ENCODE measurements around the gene STXBP3.

The STXBP3 gene

GRCh38 chr1:108801101-108801500, 54.6 kb downstream of the STXBP3 start:
- TF ChIP-seq CTCF (IDR thresholded peaks at IDR 0.05; ENCODE audit: unreplicated experiment in 3 of 3) = no peak
- Mint-ChIP-seq H3K4me3 (no peak overlapping the region), H3K4me1 (no peaks in the 10 kb centered on the region), H3K27me3 (ENCODE audit: low read depth) (no peaks in the 10 kb centered on the region), H3K9me3 (no peaks in the 10 kb centered on the region), H3K27ac (no peak overlapping the region), H3K36me3 (ENCODE audit: low read depth) (peaks cover 62% of the 10 kb centered on the region)

GRCh38 chr1:108803548-108803947, 57.1 kb downstream of the STXBP3 start:
- Mint-ChIP-seq H3K9me3 (no peaks in the 10 kb centered on the region), H3K27ac (peak overlapping the region in 1 of 3 experiments; percentile 12), H3K27me3 (ENCODE audit: low read depth) (no peaks in the 10 kb centered on the region), H3K36me3 (ENCODE audit: low read depth) (peaks cover 69% of the 10 kb centered on the region), H3K4me3 (no peak overlapping the region), H3K4me1 (no peaks in the 10 kb centered on the region)
- no peak for TF ChIP-seq CTCF (IDR thresholded peaks at IDR 0.05; ENCODE audit: unreplicated experiment in 3 of 3)

- Mint-ChIP-seq H3K27ac (no peak overlapping the region), H3K4me3 (no peak overlapping the region), H3K4me1 (peaks cover 3% of the 10 kb centered on the region), H3K27me3 (ENCODE audit: low read depth) (no peaks in the 10 kb centered on the region), H3K9me3 (no peaks in the 10 kb centered on the region), H3K36me3 (ENCODE audit: low read depth) (peaks cover 42% of the 10 kb centered on the region)
- TF ChIP-seq CTCF (IDR thresholded peaks at IDR 0.05; ENCODE audit: unreplicated experiment in 3 of 3) = no peak
These were observed 62.0 kb downstream of the STXBP3 start for GRCh38 chr1:108808438-108808837.

GRCh38 chr1:108811611-108812010, 65.1 kb downstream of the STXBP3 start:
- no peaks in the 10 kb centered on the region for H3K9me3 Mint-ChIP-seq
- H3K4me1 Mint-ChIP-seq = peaks cover 32% of the 10 kb centered on the region
- TF ChIP-seq CTCF (IDR thresholded peaks at IDR 0.05; ENCODE audit: unreplicated experiment in 3 of 3) = no peak
- H3K4me3 Mint-ChIP-seq = no peak overlapping the region
- H3K27me3 Mint-ChIP-seq (ENCODE audit: low read depth) = no peaks in the 10 kb centered on the region
- H3K27ac Mint-ChIP-seq = peak overlapping the region in 1 of 3 experiments; percentile 22
- peaks cover 21% of the 10 kb centered on the region for H3K36me3 Mint-ChIP-seq (ENCODE audit: low read depth)

GRCh38 chr1:108813326-108813725, 66.9 kb downstream of the STXBP3 start:
- H3K9me3 Mint-ChIP-seq = no peaks in the 10 kb centered on the region
- no peak for TF ChIP-seq CTCF (IDR thresholded peaks at IDR 0.05; ENCODE audit: unreplicated experiment in 3 of 3)

GRCh38 chr1:108814343-108815125, 68.1 kb downstream of the STXBP3 start:
- H3K4me3 Mint-ChIP-seq = peak overlapping the region in 1 of 3 experiments; percentile 13
- no peaks in the 10 kb centered on the region for H3K9me3 Mint-ChIP-seq
- peaks cover 4% of the 10 kb centered on the region for H3K36me3 Mint-ChIP-seq (ENCODE audit: low read depth)
- no peaks in the 10 kb centered on the region for H3K27me3 Mint-ChIP-seq (ENCODE audit: low read depth)
- peak overlapping the region; percentile 96 to 98 (median 98) for H3K27ac Mint-ChIP-seq
- H3K4me1 Mint-ChIP-seq = peaks cover 44% of the 10 kb centered on the region
- no peak for TF ChIP-seq CTCF (IDR thresholded peaks at IDR 0.05; ENCODE audit: unreplicated experiment in 3 of 3)

More at GRCh38 chr1:108813326-108813725, 66.9 kb downstream of the STXBP3 start:
- H3K27ac Mint-ChIP-seq = peak overlapping the region; percentile 37 to 98 (median 63)
- no peaks in the 10 kb centered on the region for H3K27me3 Mint-ChIP-seq (ENCODE audit: low read depth)
- H3K4me1 Mint-ChIP-seq = peaks cover 44% of the 10 kb centered on the region
- peaks cover 12% of the 10 kb centered on the region for H3K36me3 Mint-ChIP-seq (ENCODE audit: low read depth)
- H3K4me3 Mint-ChIP-seq = no peak overlapping the region

Data from nephron (organoid).